ENCODE data around the gene NACAD.
"Not testable (repeated sequence)": the region's sequence is repeated elsewhere in the genome, so short reads cannot be mapped to it uniquely, and the experiment has no call there.

The NACAD gene

DNA sequence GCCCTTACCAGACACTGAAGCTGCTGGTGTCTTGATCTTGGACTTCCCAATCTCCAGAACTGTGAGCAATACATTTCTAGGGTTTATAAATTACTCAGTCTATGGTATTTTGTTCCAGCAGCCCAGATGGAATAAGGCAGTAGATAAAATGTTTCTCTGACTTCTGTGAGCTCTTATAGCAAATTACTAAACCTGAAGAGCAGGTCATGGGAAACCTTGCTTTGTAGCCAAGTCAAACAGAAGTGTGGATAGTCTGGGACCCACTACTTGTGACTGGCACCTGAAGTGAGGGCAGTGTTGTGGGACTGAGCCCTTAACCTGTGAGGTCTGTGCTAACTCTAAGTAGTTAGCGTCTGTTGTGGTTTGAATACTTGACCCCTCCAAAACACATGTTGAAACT is 27.3 kb upstream of the NACAD start:
- H3K4me3 ChIP-seq (replicated peaks; ENCODE audit: low read depth, low read length) = no peak overlapping the region
- no peak for DNase-seq (ENCODE audit: extremely low read depth, low read depth)
- TF ChIP-seq, protein P1, sequence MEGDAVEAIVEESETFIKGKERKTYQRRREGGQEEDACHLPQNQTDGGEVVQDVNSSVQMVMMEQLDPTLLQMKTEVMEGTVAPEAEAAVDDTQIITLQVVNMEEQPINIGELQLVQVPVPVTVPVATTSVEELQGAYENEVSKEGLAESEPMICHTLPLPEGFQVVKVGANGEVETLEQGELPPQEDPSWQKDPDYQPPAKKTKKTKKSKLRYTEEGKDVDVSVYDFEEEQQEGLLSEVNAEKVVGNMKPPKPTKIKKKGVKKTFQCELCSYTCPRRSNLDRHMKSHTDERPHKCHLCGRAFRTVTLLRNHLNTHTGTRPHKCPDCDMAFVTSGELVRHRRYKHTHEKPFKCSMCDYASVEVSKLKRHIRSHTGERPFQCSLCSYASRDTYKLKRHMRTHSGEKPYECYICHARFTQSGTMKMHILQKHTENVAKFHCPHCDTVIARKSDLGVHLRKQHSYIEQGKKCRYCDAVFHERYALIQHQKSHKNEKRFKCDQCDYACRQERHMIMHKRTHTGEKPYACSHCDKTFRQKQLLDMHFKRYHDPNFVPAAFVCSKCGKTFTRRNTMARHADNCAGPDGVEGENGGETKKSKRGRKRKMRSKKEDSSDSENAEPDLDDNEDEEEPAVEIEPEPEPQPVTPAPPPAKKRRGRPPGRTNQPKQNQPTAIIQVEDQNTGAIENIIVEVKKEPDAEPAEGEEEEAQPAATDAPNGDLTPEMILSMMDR (IDR thresholded peaks at IDR 0.05; ENCODE audit: low read depth, low read length, missing control alignments) = no peak

DNA sequence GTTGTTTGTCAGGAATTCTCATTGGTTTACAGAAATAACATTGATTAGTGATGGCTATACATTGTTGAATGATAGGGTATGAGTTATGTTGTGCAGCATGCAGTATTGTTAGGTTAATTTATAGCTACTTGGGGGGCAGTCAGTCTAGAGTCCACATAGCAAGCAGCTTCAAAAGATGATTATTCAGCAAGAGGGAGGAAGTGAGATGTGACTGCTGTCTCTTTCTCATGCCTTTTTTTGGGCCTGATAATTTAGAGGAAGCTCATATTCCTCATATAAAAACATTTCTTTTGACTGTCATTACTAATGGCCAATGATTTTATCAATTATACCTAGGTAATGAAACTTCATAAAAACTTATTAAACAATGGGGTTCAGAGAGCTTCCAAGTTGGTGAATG is 26.2 kb upstream of the NACAD start:
- DNase-seq (ENCODE audit: extremely low read depth, low read depth) = no peak
- TF ChIP-seq, protein P1 (IDR thresholded peaks at IDR 0.05; ENCODE audit: low read depth, low read length, missing control alignments) = no peak
- no peak overlapping the region for H3K4me3 ChIP-seq (replicated peaks; ENCODE audit: low read depth, low read length)

DNA sequence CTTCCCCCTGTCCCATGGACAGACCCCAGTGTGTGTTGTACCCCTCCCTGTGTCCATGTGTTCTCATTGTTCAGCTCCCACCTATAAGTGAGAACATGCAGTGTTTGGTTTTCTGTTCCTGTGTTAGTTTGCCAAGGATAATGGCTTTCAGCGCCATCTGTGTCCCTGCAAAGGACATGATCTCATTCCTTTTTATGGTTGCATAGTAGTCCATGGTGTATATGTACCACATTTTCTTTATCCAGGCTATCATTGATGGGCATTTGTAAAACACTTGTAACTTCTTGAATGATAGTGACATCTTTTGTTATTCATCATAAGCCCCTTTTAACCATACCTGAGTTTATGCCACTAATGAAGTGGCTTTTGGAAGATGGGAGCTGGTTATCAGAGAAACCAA is 25.5 kb upstream of the NACAD start:
- not testable (repeated sequence) for DNase-seq (ENCODE audit: extremely low read depth, low read depth); H3K4me3 ChIP-seq (replicated peaks; ENCODE audit: low read depth, low read length)

DNA sequence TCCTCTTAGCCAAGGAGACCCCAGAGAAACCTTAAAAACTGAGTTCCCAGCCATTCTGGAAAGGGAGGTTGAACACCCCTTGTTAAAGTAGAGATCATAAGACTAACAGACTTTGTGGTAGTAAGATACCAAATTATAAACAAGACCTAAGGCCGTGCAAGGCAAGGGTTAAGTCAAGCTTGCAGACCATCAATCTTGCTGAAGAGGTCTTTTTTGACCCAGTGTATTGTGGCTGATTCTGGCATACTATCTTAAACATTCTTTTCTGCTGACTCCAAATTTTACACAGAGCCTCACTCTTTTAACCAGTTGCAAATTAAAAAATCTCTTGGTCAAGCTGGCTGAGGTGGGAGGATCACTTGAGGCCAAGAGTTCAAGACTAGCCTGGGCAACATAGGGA is 23.9 kb upstream of the NACAD start:
- DNase-seq (ENCODE audit: extremely low read depth, low read depth) = no peak
- H3K4me3 ChIP-seq (replicated peaks; ENCODE audit: low read depth, low read length) = peak overlapping the region; percentile 90
- TF ChIP-seq, protein P1 (IDR thresholded peaks at IDR 0.05; ENCODE audit: low read depth, low read length, missing control alignments) = no peak

DNA sequence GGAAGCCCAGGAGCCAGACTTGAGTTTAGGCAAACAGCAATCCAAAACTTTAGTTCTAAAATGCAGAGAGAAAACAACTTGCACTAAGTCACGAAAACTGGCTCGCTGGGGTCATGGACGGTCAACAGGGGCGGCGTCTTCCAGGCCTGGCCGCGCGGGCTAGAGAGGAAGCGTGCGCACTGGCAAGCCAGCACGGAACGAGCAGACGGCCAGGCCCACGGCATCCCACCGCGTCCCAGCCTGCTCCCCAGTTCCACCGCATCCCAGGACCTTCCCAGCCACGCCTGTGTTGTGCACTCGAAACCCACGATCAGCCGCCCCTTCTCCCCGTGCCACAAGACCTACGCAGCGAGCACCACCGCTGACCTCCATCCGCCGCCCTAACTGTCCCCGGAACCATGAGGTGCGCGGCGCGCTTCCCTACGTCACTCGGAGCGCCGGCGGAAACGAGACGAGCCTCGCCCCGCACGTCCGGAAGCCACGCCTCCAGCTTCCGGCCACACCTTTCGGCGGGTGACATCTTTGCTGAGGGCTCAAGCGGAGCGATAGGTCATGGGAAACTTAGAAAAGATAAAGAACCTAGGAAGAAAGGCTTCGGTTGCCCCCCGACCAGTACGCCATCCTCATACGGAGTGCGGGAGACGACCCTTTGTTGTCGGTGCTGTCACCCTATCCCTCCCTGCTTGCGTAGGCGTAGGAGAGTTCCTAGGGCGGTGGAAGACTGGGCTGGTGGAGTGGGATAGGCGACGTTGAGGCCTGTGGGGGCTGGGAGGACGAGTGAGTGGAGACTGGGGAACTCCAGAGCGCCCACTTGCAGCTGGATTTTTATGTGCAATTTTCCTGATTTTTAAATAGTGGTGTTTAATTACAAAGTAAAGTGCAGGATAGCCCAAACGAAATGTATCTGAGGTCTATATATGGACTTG is 22.8 kb upstream of the NACAD start, which contains the start of gene TBRG4:
TSS of gene TBRG4 (minus strand) at position 400 of the 926 bp plus-strand sequence. CDS start 2,460 bp downstream, outside the sequence.
- TF ChIP-seq, protein P1 (IDR thresholded peaks at IDR 0.05; ENCODE audit: low read depth, low read length, missing control alignments) = no peak
- peak; percentile 78 for DNase-seq (ENCODE audit: extremely low read depth, low read depth)
- peak within 1 kb of the TSS; percentile 90 for H3K4me3 ChIP-seq (replicated peaks; ENCODE audit: low read depth, low read length)

DNA sequence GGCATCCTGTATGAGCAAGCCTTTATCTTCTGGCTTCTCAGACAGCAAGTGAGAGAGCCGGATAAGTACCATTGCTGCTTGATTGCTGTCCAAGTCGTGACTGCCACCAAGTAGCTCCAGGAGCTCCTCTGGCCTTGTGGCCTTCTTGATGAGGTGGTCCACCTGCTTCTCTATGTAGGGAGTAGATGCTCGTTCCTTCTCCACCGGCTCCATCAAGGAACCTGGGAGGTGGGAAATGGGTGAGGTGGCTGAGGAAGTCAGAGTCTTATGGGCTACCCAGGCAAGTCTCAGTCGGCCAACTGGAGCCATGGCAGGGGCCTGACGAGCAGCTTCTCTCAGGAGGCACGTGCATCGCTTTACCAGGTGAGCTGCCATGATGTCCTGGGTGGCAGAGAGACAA is 20.1 kb upstream of the NACAD start:
- peak overlapping the region; percentile 31 for H3K4me3 ChIP-seq (replicated peaks; ENCODE audit: low read depth, low read length)
- no peak for DNase-seq (ENCODE audit: extremely low read depth, low read depth)
- TF ChIP-seq, protein P1 (IDR thresholded peaks at IDR 0.05; ENCODE audit: low read depth, low read length, missing control alignments) = no peak

DNA sequence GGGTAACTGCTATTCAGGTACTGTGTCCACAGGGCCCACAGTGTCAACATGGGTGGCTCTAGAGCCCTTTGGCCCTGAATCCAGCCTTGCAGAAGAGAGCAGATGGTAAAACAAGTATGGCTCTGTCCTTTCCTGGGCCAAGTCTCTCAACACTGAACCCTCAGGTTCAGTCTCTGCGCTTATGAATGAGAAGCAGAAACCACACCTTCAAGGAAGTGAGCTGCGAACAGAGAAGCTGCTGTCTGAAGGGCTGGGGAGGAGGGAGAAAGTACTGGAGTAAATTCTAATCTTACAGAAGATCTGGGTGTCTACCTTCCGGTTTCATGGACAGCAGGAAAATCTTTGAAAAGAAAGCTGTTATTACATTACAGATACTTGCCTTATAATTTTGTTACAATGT is 18.6 kb upstream of the NACAD start:
- DNase-seq (ENCODE audit: extremely low read depth, low read depth) = no peak
- H3K4me3 ChIP-seq (replicated peaks; ENCODE audit: low read depth, low read length) = no peak overlapping the region
- TF ChIP-seq, protein P1 (IDR thresholded peaks at IDR 0.05; ENCODE audit: low read depth, low read length, missing control alignments) = no peak

Data from HFF-Myc (cell line).